K562 (cell line): ENCODE results near the gene ACER3. TPM values are rescaled to one million over a fixed set of nuclear protein-coding genes. Genes with fewer than 3 reads are reported as not detected.
A peak's percentile ranks its signal among the peaks of the same experiment; 100 is the strongest.

ENCODE experiments used
- ATAC-seq: fragments of 200-7000 bp; cut with Tn5 transposase; 3 replicates; pipeline ENCODE4 v1.9.1; 2020; ENCODE audit warnings: moderate library complexity
- BruUV-seq: library from RNA; stranded (reverse); fragments of 400-500 nt; replicated peaks from 2 replicates; lab custom pipeline; 2021; lab: Mats Ljungman, UMichigan
- CTCF ChIA-PET: fragments of 300-600 bp; formaldehyde crosslinking; extraction: SDS; loops from one replicate; lab custom pipeline; 2021; ENCODE audit warnings: low intra/inter-chr PET ratio; lab: Yijun Ruan, JAX
- POLR2A ChIA-PET: fragments of 300-600, 350-650 bp; sonication (Branson Sonifier 250); formaldehyde crosslinking; extraction: SDS; loops from one replicate; lab custom pipeline; 2021; ENCODE audit warnings: antibody characterized with exemption, inconsistent platforms; lab: Yijun Ruan, JAX
- DNase-seq, 4 experiments: peaks; one replicate each; pipeline versions ENCODE4 v3.0.0 to v3.0.0-alpha.2; 2011 to 2018; ENCODE audit warnings: low spot score in 3 of 4, mixed read lengths in 3 of 4; ENCODE audit errors: extremely low read depth in 1 of 4
- FAIRE-seq: peaks from 2 replicates; lab custom pipeline; 2011; peaks lifted over from hg19 to GRCh38; lab: Jason Lieb, UNC
- H2AFZ ChIP-seq: 2 replicates; pipeline ENCODE4 v1.6.0; 2011; ENCODE audit warnings: low read depth, low read length, control low read depth, inconsistent platforms
- H3K27ac ChIP-seq: fragments of 200-600 bp; 3 replicates; pipeline ENCODE4 v1.8.0; 2011; ENCODE audit warnings: low read depth, mild to moderate bottlenecking, control low read depth, inconsistent platforms, low read length, moderate library complexity, mixed read lengths; ENCODE audit errors: extremely low read depth
- H3K27me3 ChIP-seq, 2 experiments: fragments of 300-600 bp in 1 of 2; 2 replicates in 1 of 2; 3 replicates in 1 of 2; pipeline versions ENCODE4 v1.6.0 to v1.8.0; 2011; ENCODE audit warnings: inconsistent platforms in 2 of 2, low read length in 2 of 2, mild to moderate bottlenecking in 1 of 2, mixed read lengths in 1 of 2, moderate library complexity in 1 of 2; ENCODE audit not compliant: control insufficient read depth in 2 of 2, insufficient read depth in 2 of 2
- H3K36me3 ChIP-seq: fragments of 300-600 bp; 3 replicates; pipeline ENCODE4 v1.8.0; 2011; ENCODE audit warnings: mild to moderate bottlenecking, low read length, inconsistent platforms; ENCODE audit not compliant: control insufficient read depth, insufficient read depth
- H3K4me1 ChIP-seq, 2 experiments: fragments of 200-600 bp in 1 of 2; replicated peaks in 1 of 2; 2 replicates in 1 of 2; 3 replicates in 1 of 2; pipeline versions ENCODE4 v1.5.1 to v1.8.0; 2011; ENCODE audit warnings: inconsistent platforms in 2 of 2, low read length in 2 of 2, mild to moderate bottlenecking in 1 of 2, mixed read lengths in 1 of 2, moderate library complexity in 1 of 2; ENCODE audit not compliant: control insufficient read depth in 2 of 2, insufficient read depth in 2 of 2
- H3K4me2 ChIP-seq: 2 replicates; pipeline ENCODE4 v1.6.1; 2011; ENCODE audit warnings: low read length, control low read depth, inconsistent platforms, mixed read lengths; ENCODE audit not compliant: insufficient read depth
- H3K4me3 ChIP-seq: fragments of 200-600 bp; sonication (generic), shearing (Covaris generic); 2 replicates; pipeline ENCODE4 v1.5.1; 2016; ENCODE audit warnings: control low read depth, inconsistent platforms
- H3K79me2 ChIP-seq: fragments of 200-600 bp; 3 replicates; pipeline ENCODE4 v1.8.0; 2011; ENCODE audit warnings: low read length, inconsistent platforms; ENCODE audit not compliant: control insufficient read depth, insufficient read depth
- H3K9ac ChIP-seq, 2 experiments: 2 replicates each; pipeline versions ENCODE4 v1.6.0 to v1.6.1; 2011; ENCODE audit warnings: low read depth in 2 of 2, low read length in 2 of 2, control low read depth in 1 of 2, inconsistent platforms in 1 of 2, mild to moderate bottlenecking in 1 of 2, mixed read lengths in 1 of 2; ENCODE audit not compliant: insufficient read depth in 1 of 2
- H3K9me1 ChIP-seq: one replicate; pipeline ENCODE4 v1.6.0; 2011; ENCODE audit warnings: inconsistent platforms, mild to moderate bottlenecking, low read length, moderate library complexity; ENCODE audit not compliant: control insufficient read depth, insufficient read depth
- H3K9me3 ChIP-seq: replicated peaks from 2 replicates; pipeline ENCODE4 v1.5.1; 2011; ENCODE audit warnings: low read depth, low read length, inconsistent platforms; ENCODE audit not compliant: control insufficient read depth, insufficient read depth
- H4K20me1 ChIP-seq: replicated peaks from 2 replicates; pipeline ENCODE4 v1.6.1; 2011; ENCODE audit warnings: low read length, inconsistent platforms, mixed read lengths; ENCODE audit not compliant: control insufficient read depth, insufficient read depth
- ARID1B ChIP-seq: fragments of 450-650 bp; IDR thresholded peaks from 2 replicates; pipeline ENCODE4 v1.6.1; 2016; ENCODE audit warnings: antibody characterized with exemption, mild to moderate bottlenecking, inconsistent platforms
- ATF2 ChIP-seq: sonication (generic); formaldehyde crosslinking; IDR thresholded peaks from 2 replicates; pipeline ENCODE4 v1.8.1; 2022; ENCODE audit warnings: missing genetic modification reagents
- ATF7 ChIP-seq: fragments of 450-650 bp; IDR thresholded peaks from 2 replicates; pipeline ENCODE4 v1.7.1; 2014; ENCODE audit warnings: mild to moderate bottlenecking, moderate library complexity
- BRD9 ChIP-seq: fragments of 450-650 bp; IDR thresholded peaks from 2 replicates; pipeline ENCODE4 v1.6.1; 2018; ENCODE audit warnings: low read depth; ENCODE audit not compliant: partially characterized antibody
- CHD4 ChIP-seq: fragments of 200-600 bp; sonication (generic); IDR thresholded peaks from 3 replicates; pipeline ENCODE4 v1.6.1; 2012; ENCODE audit warnings: low read depth, mild to moderate bottlenecking, mixed read lengths, low read length, inconsistent platforms; ENCODE audit not compliant: insufficient read depth, insufficient replicate concordance, poor library complexity, severe bottlenecking
- CXXC5 ChIP-seq: fragments of 250-450 bp; sonication (Bioruptor Pico); IDR thresholded peaks from 2 replicates; pipeline ENCODE4 v1.8.0; 2022; ENCODE audit warnings: inconsistent platforms, mild to moderate bottlenecking, moderate library complexity
- ETS2 ChIP-seq: IDR thresholded peaks from 2 replicates; pipeline ENCODE4 v1.6.1; 2016; ENCODE audit warnings: borderline replicate concordance, missing genetic modification characterization, mild to moderate bottlenecking, moderate library complexity, missing compliant biosample characterization; ENCODE audit not compliant: poor library complexity, severe bottlenecking
- HDAC1 ChIP-seq, 2 experiments: fragments of 450-650 bp; IDR thresholded peaks; 2 replicates each; pipeline ENCODE4 v1.6.1; 2016 to 2017; ENCODE audit warnings: inconsistent platforms in 1 of 2, mild to moderate bottlenecking in 1 of 2, moderate library complexity in 1 of 2
- KAT7 ChIP-seq: sonication (generic); formaldehyde crosslinking; IDR thresholded peaks from 2 replicates; pipeline ENCODE4 v1.8.0; 2022; ENCODE audit warnings: missing genetic modification reagents, mild to moderate bottlenecking, borderline replicate concordance
- MTA2 ChIP-seq: fragments of 450-650 bp; IDR thresholded peaks from 2 replicates; pipeline ENCODE4 v1.6.1; 2016; ENCODE audit warnings: low read depth
- RBBP5 ChIP-seq: fragments of 200-600 bp; sonication (generic); IDR thresholded peaks from 2 replicates; pipeline ENCODE4 v1.6.1; 2012; ENCODE audit warnings: borderline replicate concordance, mild to moderate bottlenecking, low read length, control low read depth, inconsistent platforms; ENCODE audit not compliant: insufficient read depth, poor library complexity, severe bottlenecking
- SMAD4 ChIP-seq: fragments of 250-450 bp; sonication (Bioruptor Pico); conservative IDR thresholded peaks from 2 replicates; pipeline ENCODE4 v1.8.0; 2021; ENCODE audit warnings: inconsistent platforms, mild to moderate bottlenecking, moderate library complexity
- SMARCA4 ChIP-seq: fragments of 450-650 bp; IDR thresholded peaks from 2 replicates; pipeline ENCODE4 v1.6.1; 2016
- SP1 ChIP-seq: sonication (generic); formaldehyde crosslinking; IDR thresholded peaks from 2 replicates; pipeline ENCODE4 v1.8.1; 2022; ENCODE audit warnings: mild to moderate bottlenecking, missing genetic modification reagents
- SPI1 ChIP-seq: IDR thresholded peaks from 2 replicates; pipeline ENCODE4 v1.6.1; 2011; ENCODE audit warnings: low read depth, low read length, control low read depth, borderline replicate concordance
- SRSF3 ChIP-seq: fragments of 200-400 bp; formaldehyde crosslinking; IDR thresholded peaks from 2 replicates; pipeline ENCODE4 v1.6.1; 2016; ENCODE audit warnings: mild to moderate bottlenecking, low read length, moderate library complexity; ENCODE audit not compliant: insufficient read depth
- ZKSCAN3 ChIP-seq: fragments of 250-450 bp; sonication (Bioruptor Pico); IDR thresholded peaks from 2 replicates; pipeline ENCODE4 v1.4.0; 2020
- ZNF444 ChIP-seq: fragments of 250-450 bp; sonication (Bioruptor Pico); IDR thresholded peaks from 2 replicates; pipeline ENCODE4 v1.4.0; 2020; ENCODE audit warnings: mild to moderate bottlenecking, moderate library complexity
- ZNF717 ChIP-seq: fragments of 250-450 bp; sonication (Bioruptor Pico); IDR thresholded peaks from 2 replicates; pipeline ENCODE4 v1.5.0; 2021
- ZNF740 ChIP-seq, 3 experiments: fragments of 200-800 bp in 1 of 3; sonication (Bioruptor generic) in 1 of 3; sonication (generic) in 1 of 3; formaldehyde crosslinking in 1 of 3; IDR thresholded peaks; 2 replicates each; pipeline versions ENCODE4 v1.6.1 to v1.8.0; 2016 to 2022; ENCODE audit warnings: mild to moderate bottlenecking in 2 of 3, missing compliant biosample characterization in 2 of 3, missing genetic modification characterization in 2 of 3, missing genetic modification reagents in 1 of 3
- ZNF830 ChIP-seq: fragments of 250-450 bp; sonication (Bioruptor Pico); IDR thresholded peaks from 2 replicates; pipeline ENCODE4 v1.5.0; 2021; ENCODE audit warnings: mild to moderate bottlenecking
- WGBS: fragments of 100-300 bp; shearing (Covaris generic); methylation state at CpG from one replicate; pipeline ENCODE4 v1.1.6; 2016; ENCODE audit warnings: low coverage, mixed read lengths; ENCODE audit not compliant: insufficient coverage; ENCODE audit errors: missing lambda C conversion rate; 5-methylcytosine and 5-hydroxymethylcytosine counted together
- in situ Hi-C: fragments of 300-500 bp; cut with MboI; formaldehyde crosslinking; loops from 4 replicates; pipeline ENCODE4 v1.15.0; 2018; ENCODE audit warnings: inconsistent platforms, mixed read lengths
- intact Hi-C: fragments of 100-400 bp; cut with micrococcal nuclease; formaldehyde crosslinking; loops from 2 replicates; pipeline ENCODE4 v1.14.2; 2022
- polyA plus RNA-seq, 8 experiments: library from polyadenylated mRNA; depleted of rRNA in 4 of 8; stranded (reverse) in 5 of 8; unstranded in 3 of 8; fragments of >200 nt; fragmentation: Nextera tagmentation in 2 of 8; fragmentation: Illumina TruSeq in 1 of 8; extraction: Ambion mirVana in 2 of 8; extraction: Trizol in 1 of 8; gene quantifications; 2 replicates each; pipeline versions ENCODE4 v1.2.1 to v1.2.3, GENCODE V29; 2011 to 2014; ENCODE audit warnings: inconsistent platforms in 1 of 8, missing spikeins in 1 of 8
- total RNA-seq, 7 experiments: library from RNA; depleted of rRNA in 6 of 7; stranded (reverse); fragments of >200 nt in 6 of 7; fragmentation: Illumina TruSeq in 2 of 7; extraction: Trizol in 2 of 7; gene quantifications; 2 replicates each; pipeline versions ENCODE4 v1.2.1 to v1.2.3, GENCODE V29; 2011 to 2021; ENCODE audit warnings: low replicate concordance in 1 of 7

ACER3 gene
- total and polyA plus RNA-seq, 9 of the 15 experiments (the other 6 are each of a cell fraction or from before 2014, with no cell fraction given) = 2.0 to 23.8 (median 9.5) TPM

DNA sequence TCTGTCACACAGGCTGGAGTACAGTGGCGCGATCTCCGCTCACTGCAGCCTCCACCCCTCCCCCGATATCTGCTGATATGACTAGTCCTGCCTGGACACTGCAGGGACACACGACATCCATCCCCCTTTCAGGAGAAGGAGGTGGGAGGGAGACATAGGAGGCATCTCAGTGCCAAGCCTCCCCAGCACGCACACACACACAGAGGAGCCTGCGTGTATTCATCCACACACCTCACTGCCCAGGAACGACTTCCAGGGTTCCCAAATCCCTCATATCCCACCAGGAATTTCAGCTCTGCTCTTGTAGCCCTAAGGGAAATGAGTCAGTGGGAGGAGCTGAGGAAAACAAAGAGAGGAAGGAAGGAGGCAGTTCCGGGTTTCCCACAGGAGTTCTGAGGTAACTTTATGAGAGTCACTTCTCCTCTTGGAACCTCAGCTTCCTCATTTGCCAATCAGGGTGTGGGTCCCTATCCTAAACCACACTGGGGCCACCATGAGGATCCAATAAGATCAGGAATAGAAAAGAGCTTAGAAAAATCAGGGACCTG lies 37.2 kb upstream of the ACER3 start:
- peaks cover 6% of the 10 kb centered on the region; the same call in 1 of the 3 replicates for H3K79me2 ChIP-seq
- ChIA-PET POLR2A (interaction anchor here (0.6 to 1.4 kb wide), 7 partner anchors 11 to 1166 kb away, joined by 3 to 8 read pairs (median 3); no protein-coding TSS in a partner anchor), CTCF (no interaction called here)
- peak overlapping the region; percentile 14 for H3K4me3 ChIP-seq
- intact Hi-C loops = no loop called here
- H4K20me1 ChIP-seq = no peaks in the 10 kb centered on the region
- peak; percentile 87 for FAIRE-seq
- H3K27me3 ChIP-seq = no peaks in the 10 kb centered on the region
- H3K9me3 ChIP-seq = no peaks in the 10 kb centered on the region
- peaks cover 20 to 35% of the 10 kb centered on the region in 2 experiments for H3K4me1 ChIP-seq
- under 1% methylated on average over 9 of the region's 9 CpGs for WGBS
- no peaks in the 10 kb centered on the region for H3K9me1 ChIP-seq
- peak overlapping the region; percentile 84 for H2AFZ ChIP-seq
- H3K4me2 ChIP-seq = peak overlapping the region; percentile 78
- in situ Hi-C loops = no loop called here
- BruUV-seq = no TSS peak
- H3K9ac ChIP-seq = peak overlapping the region; percentile 53 to 59; a peak in 3 of 4 replicates
- peak; percentile 79 to 89 (median 80) for DNase-seq
- peak; percentile 82 for ATAC-seq
- H3K27ac ChIP-seq = peak overlapping the region; percentile 74
- H3K36me3 ChIP-seq = no peaks in the 10 kb centered on the region
- no peak for TF ChIP-seq SRSF3
- peak; percentile 4; the same call in 1 of the 2 replicates for TF ChIP-seq SMAD4 (CRISPR knock-in tag)
- no peak for TF ChIP-seq ZKSCAN3 (CRISPR knock-in tag)
- TF ChIP-seq ATF2 (CRISPR knock-in tag) = no peak
- 0 out of 2 replicates have a peak, but pooled peaks have one; percentile 18 for TF ChIP-seq MTA2
- peak; percentile 37 for TF ChIP-seq RBBP5
- peak; percentile 77; the same call in 1 of the 2 replicates for TF ChIP-seq SPI1
- no peak for TF ChIP-seq ZNF717 (CRISPR knock-in tag)
- peak; percentile 46 for TF ChIP-seq CXXC5 (CRISPR knock-in tag)
- peak; percentile 93 for TF ChIP-seq ZNF444 (CRISPR knock-in tag)
- no peak for TF ChIP-seq SP1
- no peak for TF ChIP-seq ZNF740 (CRISPR knock-in tag; IDR thresholded peaks at IDR 0.05)
- no peak for TF ChIP-seq ZNF740 (tag; IDR thresholded peaks at IDR 0.05)
- no peak for TF ChIP-seq ETS2 (tag)
- TF ChIP-seq CHD4 = peak; percentile 1
- TF ChIP-seq ARID1B = peak; percentile 23; the same call in 1 of the 2 replicates
- TF ChIP-seq BRD9 = peak; percentile 25
- TF ChIP-seq SMARCA4 = peak; percentile 17
- TF ChIP-seq HDAC1 (IDR thresholded peaks at IDR 0.05) = peak in 1 of 2 experiments; percentile 57; a peak in 2 of 4 replicates
- TF ChIP-seq ZNF830 (CRISPR knock-in tag) = 0 out of 2 replicates have a peak, but pooled peaks have one; percentile 37
- no peak for TF ChIP-seq KAT7 (CRISPR knock-in tag)
- peak; percentile 40 for TF ChIP-seq ATF7
